Measurements from ENCODE around the gene FADD.

Gene FADD

DNA sequence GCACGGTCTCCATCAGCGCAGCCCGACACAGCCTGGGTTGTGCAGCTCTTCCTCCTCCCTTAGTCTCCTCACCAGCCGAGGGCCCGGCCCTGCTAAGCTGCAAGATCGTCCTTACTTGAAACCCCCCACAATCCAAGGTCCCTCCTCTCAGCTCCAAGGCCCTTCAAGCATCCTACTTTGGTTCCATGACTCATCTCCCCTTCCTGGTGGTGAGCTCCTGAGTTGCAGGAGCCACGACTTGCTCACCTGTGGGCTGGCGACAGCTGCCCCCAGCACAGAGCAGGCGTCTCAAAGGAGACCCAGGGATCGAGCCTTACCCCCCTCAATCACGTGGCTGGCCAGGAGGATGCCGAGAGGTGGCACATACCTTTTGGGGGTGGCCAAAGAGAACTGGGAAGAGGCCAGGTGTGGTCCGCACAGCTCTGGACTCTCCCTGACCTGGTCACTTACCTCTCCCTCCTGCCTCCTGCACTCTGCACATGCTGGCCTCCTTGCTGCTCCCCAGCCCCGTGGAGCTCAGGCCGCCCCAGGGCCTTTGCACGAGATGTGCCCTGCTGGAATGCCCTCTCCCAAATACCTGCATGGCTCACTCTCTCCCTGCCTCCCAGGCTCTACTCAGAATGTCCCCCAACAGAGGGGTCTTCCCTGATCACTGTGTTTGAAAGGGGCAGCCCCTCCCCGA lies 35.2 kb upstream of the FADD start:
- Histone ChIP-seq H3K36me3 (ENCODE audit: control insufficient read depth, insufficient read depth, low read length) (no peaks in the 10 kb centered on the region), H3K27ac (ENCODE audit: low read depth, low read length, severe bottlenecking) (no peak overlapping the region), H3K9me3 (ENCODE audit: control insufficient read depth, low read length) (no peaks in the 10 kb centered on the region), H3K4me1 (ENCODE audit: control insufficient read depth, insufficient read depth, low read length, poor library complexity, severe bottlenecking) (no peaks in the 10 kb centered on the region), H3K4me3 (ENCODE audit: extremely low read depth, insufficient read depth, low read length, poor library complexity, severe bottlenecking) (no peak overlapping the region)
- 89 to 90% methylated on average over 14 to 16 of the region's 17 CpGs for WGBS, 2 experiments (ENCODE audit: insufficient coverage in 2 of 2)

DNA sequence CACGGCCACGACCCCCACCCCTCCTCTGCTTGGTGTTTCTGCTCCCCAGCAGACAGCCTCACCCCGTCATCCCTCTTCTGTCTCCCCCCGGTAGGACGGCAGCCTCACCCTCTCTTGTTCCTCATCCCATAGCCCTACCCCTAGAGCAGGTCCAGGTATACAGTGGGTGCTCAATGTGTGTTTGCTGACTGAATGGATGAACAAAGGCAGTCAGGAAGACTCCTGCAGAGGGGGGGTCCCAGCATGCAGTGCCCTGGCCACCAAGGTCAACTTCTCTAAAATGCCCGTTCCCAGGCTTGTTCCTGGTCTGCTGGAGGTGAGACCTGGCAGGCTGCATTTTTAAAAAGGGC lies 34.7 kb upstream of the FADD start:
- Histone ChIP-seq H3K27ac (ENCODE audit: low read depth, low read length, severe bottlenecking) (no peak overlapping the region), H3K9me3 (ENCODE audit: control insufficient read depth, low read length) (no peaks in the 10 kb centered on the region), H3K4me1 (ENCODE audit: control insufficient read depth, insufficient read depth, low read length, poor library complexity, severe bottlenecking) (no peaks in the 10 kb centered on the region), H3K36me3 (ENCODE audit: control insufficient read depth, insufficient read depth, low read length) (no peaks in the 10 kb centered on the region), H3K4me3 (ENCODE audit: extremely low read depth, insufficient read depth, low read length, poor library complexity, severe bottlenecking) (no peak overlapping the region)
- WGBS, 2 experiments (ENCODE audit: insufficient coverage in 2 of 2) = 100% methylated on average over 3 of the region's 6 CpGs; no CpG with 5 or more reads in 1 of the 2 experiments

GRCh38 chr11:70169127-70169526 lies 34.0 kb upstream of the FADD start:
- no peaks in the 10 kb centered on the region for H3K9me3 ChIP-seq (ENCODE audit: control insufficient read depth, low read length)
- WGBS, 2 experiments (ENCODE audit: insufficient coverage in 2 of 2) = 93% methylated on average over 7 to 9 of the region's 11 CpGs
- no peaks in the 10 kb centered on the region for H3K4me1 ChIP-seq (ENCODE audit: control insufficient read depth, insufficient read depth, low read length, poor library complexity, severe bottlenecking)
- H3K36me3 ChIP-seq (ENCODE audit: control insufficient read depth, insufficient read depth, low read length) = no peaks in the 10 kb centered on the region
- no peak overlapping the region for H3K4me3 ChIP-seq (ENCODE audit: extremely low read depth, insufficient read depth, low read length, poor library complexity, severe bottlenecking)
- no peak overlapping the region for H3K27ac ChIP-seq (ENCODE audit: low read depth, low read length, severe bottlenecking)

DNA sequence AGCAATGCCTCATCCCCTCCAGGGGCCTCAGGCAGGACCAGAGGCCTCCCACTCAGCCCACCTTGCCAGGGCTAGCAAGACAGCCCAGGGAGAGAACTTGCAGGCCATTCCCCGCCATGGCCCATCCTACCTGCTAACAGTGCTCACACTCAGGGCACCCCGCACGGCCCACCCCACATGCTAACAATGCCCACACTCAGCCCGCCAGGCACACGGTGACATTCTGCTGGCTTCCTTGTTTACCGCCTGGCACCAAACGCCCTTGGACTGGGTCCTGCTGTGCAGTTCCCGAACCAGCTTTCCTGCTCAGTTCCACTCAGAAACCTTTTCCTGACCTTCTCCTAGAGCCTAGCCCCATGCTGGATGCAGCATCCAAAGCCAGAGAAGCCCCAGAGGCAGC lies 33.5 kb upstream of the FADD start:
- Histone ChIP-seq H3K4me3 (ENCODE audit: extremely low read depth, insufficient read depth, low read length, poor library complexity, severe bottlenecking) (no peak overlapping the region), H3K4me1 (ENCODE audit: control insufficient read depth, insufficient read depth, low read length, poor library complexity, severe bottlenecking) (no peaks in the 10 kb centered on the region), H3K27ac (ENCODE audit: low read depth, low read length, severe bottlenecking) (no peak overlapping the region), H3K9me3 (ENCODE audit: control insufficient read depth, low read length) (no peaks in the 10 kb centered on the region), H3K36me3 (ENCODE audit: control insufficient read depth, insufficient read depth, low read length) (no peaks in the 10 kb centered on the region)
- WGBS, 2 experiments (ENCODE audit: insufficient coverage in 2 of 2) = 91 to 93% methylated on average over 8 of the region's 8 CpGs

DNA sequence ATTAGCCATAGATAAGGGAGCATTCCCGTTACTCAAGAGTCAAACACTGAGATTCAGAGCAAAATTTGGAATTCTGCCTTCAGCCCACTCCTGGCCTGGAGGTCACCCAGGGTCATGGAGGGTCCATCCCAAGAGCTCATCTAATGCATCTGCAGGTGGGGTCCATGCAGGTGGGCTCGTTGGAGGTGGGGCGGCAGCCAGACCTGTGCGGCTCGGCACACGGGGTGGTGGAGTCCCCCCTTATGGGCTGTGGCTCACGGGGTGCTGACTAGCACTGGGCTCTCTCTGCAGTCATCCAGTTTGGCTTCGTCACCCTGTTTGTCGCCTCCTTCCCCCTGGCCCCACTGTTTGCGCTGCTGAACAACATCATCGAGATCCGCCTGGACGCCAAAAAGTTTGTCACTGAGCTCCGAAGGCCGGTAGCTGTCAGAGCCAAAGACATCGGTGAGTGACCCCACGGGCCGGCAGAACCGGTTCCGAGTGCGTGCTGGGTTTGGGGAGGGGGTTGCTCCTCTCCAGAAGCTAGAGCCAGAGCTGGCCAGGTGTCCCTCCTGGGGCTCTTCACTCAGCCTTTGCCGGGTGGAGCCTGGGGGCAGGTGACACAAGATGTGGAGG lies 32.4 kb upstream of the FADD start:
- no peaks in the 10 kb centered on the region for H3K36me3 ChIP-seq (ENCODE audit: control insufficient read depth, insufficient read depth, low read length)
- WGBS, 2 experiments (ENCODE audit: insufficient coverage in 2 of 2) = 95 to 96% methylated on average over 21 of the region's 22 CpGs

DNA sequence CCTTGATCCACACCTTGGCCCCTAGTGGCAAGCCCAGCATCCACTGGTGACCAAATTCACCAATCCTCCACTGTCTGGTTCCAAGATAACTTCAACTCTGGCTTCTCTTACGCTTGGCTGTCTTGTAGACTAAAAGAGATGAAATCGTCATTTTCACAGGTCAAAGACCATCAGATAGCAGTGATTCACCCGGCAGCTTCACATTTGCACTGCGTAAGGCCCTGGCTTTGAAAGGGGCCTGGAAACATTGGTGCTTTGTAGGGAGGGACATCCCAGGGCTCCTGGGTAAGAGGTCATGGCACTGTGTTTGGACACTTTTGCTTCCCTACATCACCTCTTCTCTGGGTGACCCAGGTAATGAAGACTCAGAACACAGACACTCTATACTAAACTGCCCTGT lies 30.1 kb upstream of the FADD start:
- Histone ChIP-seq H3K27ac (ENCODE audit: low read depth, low read length, severe bottlenecking) (no peak overlapping the region), H3K36me3 (ENCODE audit: control insufficient read depth, insufficient read depth, low read length) (no peaks in the 10 kb centered on the region), H3K4me1 (ENCODE audit: control insufficient read depth, insufficient read depth, low read length, poor library complexity, severe bottlenecking) (no peaks in the 10 kb centered on the region), H3K9me3 (ENCODE audit: control insufficient read depth, low read length) (no peaks in the 10 kb centered on the region), H3K4me3 (ENCODE audit: extremely low read depth, insufficient read depth, low read length, poor library complexity, severe bottlenecking) (no peak overlapping the region)
- 90 to 95% methylated on average over 4 of the region's 4 CpGs for WGBS, 2 experiments (ENCODE audit: insufficient coverage in 2 of 2)

More for the DNA sequence above, 32.4 kb upstream of the FADD start:
- H3K9me3 ChIP-seq (ENCODE audit: control insufficient read depth, low read length) = no peaks in the 10 kb centered on the region
- H3K27ac ChIP-seq (ENCODE audit: low read depth, low read length, severe bottlenecking) = no peak overlapping the region
- no peaks in the 10 kb centered on the region for H3K4me1 ChIP-seq (ENCODE audit: control insufficient read depth, insufficient read depth, low read length, poor library complexity, severe bottlenecking)
- no peak overlapping the region for H3K4me3 ChIP-seq (ENCODE audit: extremely low read depth, insufficient read depth, low read length, poor library complexity, severe bottlenecking)

- Histone ChIP-seq H3K4me3 (ENCODE audit: extremely low read depth, insufficient read depth, low read length, poor library complexity, severe bottlenecking) (no peak overlapping the region), H3K9me3 (ENCODE audit: control insufficient read depth, low read length) (no peaks in the 10 kb centered on the region), H3K27ac (ENCODE audit: low read depth, low read length, severe bottlenecking) (no peak overlapping the region), H3K36me3 (ENCODE audit: control insufficient read depth, insufficient read depth, low read length) (no peaks in the 10 kb centered on the region), H3K4me1 (ENCODE audit: control insufficient read depth, insufficient read depth, low read length, poor library complexity, severe bottlenecking) (no peaks in the 10 kb centered on the region)
- WGBS, 2 experiments (ENCODE audit: insufficient coverage in 2 of 2) = 88 to 91% methylated on average over 15 to 17 of the region's 17 CpGs
Observed at GRCh38 chr11:70174547-70175235, 28.4 kb upstream of the FADD start.

DNA sequence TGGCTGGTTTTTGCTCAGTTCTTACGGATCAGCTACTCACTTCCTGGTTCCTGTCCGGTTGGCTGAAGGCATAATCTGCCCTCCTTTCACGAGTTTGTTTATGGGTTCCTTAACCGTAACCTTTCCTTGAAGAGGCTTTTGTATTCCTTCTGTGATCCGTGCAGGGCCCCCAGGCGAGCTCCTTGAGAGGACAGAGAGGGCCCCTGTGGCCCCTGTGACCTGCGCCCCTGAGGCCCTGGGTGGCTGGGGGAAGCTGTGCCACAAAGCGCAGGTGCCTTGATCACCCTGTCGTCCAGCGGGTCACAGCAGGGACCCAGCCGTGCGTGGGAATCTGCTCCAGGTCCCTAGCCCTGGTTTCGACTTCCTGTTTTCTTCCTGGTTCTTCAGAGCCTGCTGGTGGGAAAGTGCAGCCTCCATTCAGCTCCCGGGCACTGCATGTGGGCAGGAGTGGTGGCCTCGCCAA lies 27.8 kb upstream of the FADD start:
- Histone ChIP-seq H3K36me3 (ENCODE audit: control insufficient read depth, insufficient read depth, low read length) (no peaks in the 10 kb centered on the region), H3K4me3 (ENCODE audit: extremely low read depth, insufficient read depth, low read length, poor library complexity, severe bottlenecking) (no peak overlapping the region), H3K4me1 (ENCODE audit: control insufficient read depth, insufficient read depth, low read length, poor library complexity, severe bottlenecking) (no peaks in the 10 kb centered on the region), H3K9me3 (ENCODE audit: control insufficient read depth, low read length) (no peaks in the 10 kb centered on the region), H3K27ac (ENCODE audit: low read depth, low read length, severe bottlenecking) (no peak overlapping the region)
- 78 to 82% methylated on average over 14 of the region's 15 CpGs for WGBS, 2 experiments (ENCODE audit: insufficient coverage in 2 of 2)

DNA sequence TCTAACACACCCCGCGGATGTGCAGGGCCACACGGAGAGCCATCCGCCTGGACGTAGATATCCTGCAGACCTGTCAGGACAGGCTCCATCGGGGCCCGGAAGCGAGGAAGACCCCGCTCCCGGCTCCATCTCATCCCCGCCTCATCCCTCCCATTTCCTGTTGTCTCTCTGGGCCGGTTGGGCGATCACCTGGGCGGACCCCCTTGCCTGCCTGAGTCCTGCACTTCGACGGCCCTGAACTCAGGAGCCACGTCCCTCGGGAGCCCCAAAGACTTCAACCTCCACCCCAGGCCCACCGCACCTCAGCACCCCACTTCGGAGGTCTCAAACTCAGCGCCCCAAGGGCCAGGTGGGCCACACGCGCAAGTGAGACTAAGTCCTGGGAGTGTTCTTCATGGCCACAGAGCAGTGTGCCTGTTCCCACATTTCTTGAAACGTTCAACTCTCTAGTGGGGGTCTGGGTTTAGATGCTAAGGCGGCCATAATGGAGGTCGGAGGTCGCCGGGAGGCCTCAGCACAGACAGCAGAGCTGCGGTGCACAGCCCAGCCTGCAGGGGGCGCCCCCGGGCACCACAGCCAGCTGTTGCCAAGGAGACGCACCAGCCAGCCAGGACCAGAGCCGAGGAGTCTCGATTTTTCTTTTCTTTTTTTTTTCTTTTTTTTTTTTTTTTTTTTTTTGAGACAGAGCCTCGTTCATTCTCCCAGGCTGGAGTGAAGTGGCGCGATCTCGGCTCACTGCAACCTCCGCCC lies 26.0 kb upstream of the FADD start:
- Histone ChIP-seq H3K36me3 (ENCODE audit: control insufficient read depth, insufficient read depth, low read length) (no peaks in the 10 kb centered on the region), H3K4me3 (ENCODE audit: extremely low read depth, insufficient read depth, low read length, poor library complexity, severe bottlenecking) (no peak overlapping the region), H3K27ac (ENCODE audit: low read depth, low read length, severe bottlenecking) (no peak overlapping the region), H3K4me1 (ENCODE audit: control insufficient read depth, insufficient read depth, low read length, poor library complexity, severe bottlenecking) (no peaks in the 10 kb centered on the region), H3K9me3 (ENCODE audit: control insufficient read depth, low read length) (no peaks in the 10 kb centered on the region)
- WGBS, 2 experiments (ENCODE audit: insufficient coverage in 2 of 2) = 86 to 88% methylated on average over 27 to 35 of the region's 39 CpGs

DNA sequence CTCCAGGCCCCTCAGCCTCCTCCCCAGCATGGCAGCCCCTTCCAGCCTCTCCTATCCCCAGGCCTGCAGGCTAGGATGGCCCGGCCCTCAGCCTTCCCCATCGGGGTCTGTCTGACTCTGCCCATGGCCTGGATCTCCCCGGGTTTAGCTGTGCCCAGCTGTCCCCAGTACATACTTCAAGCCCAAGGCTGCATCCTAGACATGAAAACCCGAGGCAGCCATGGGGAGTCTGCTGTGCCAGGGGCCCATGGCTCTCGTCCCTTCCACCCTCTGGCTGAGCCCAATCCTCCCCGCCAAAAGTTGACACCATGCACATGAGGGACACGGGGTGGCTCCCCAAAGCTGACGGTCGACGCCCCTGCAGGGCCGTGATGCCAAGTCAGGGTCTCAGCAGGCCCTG lies 22.2 kb upstream of the FADD start:
- WGBS, 2 experiments (ENCODE audit: insufficient coverage in 2 of 2) = 88 to 94% methylated on average over 10 to 11 of the region's 11 CpGs
- H3K9me3 ChIP-seq (ENCODE audit: control insufficient read depth, low read length) = no peaks in the 10 kb centered on the region
- H3K4me3 ChIP-seq (ENCODE audit: extremely low read depth, insufficient read depth, low read length, poor library complexity, severe bottlenecking) = no peak overlapping the region
- H3K4me1 ChIP-seq (ENCODE audit: control insufficient read depth, insufficient read depth, low read length, poor library complexity, severe bottlenecking) = no peaks in the 10 kb centered on the region
- H3K36me3 ChIP-seq (ENCODE audit: control insufficient read depth, insufficient read depth, low read length) = no peaks in the 10 kb centered on the region
- H3K27ac ChIP-seq (ENCODE audit: low read depth, low read length, severe bottlenecking) = no peak overlapping the region
